Measurements from ENCODE around the gene ACTR8. TPM values are rescaled to one million over a fixed set of nuclear protein-coding genes. Genes with fewer than 3 reads are reported as not detected.

Gene ACTR8
- total and polyA plus RNA-seq, 2 experiments from 2014 or later: 23.0 to 33.0 TPM

DNA sequence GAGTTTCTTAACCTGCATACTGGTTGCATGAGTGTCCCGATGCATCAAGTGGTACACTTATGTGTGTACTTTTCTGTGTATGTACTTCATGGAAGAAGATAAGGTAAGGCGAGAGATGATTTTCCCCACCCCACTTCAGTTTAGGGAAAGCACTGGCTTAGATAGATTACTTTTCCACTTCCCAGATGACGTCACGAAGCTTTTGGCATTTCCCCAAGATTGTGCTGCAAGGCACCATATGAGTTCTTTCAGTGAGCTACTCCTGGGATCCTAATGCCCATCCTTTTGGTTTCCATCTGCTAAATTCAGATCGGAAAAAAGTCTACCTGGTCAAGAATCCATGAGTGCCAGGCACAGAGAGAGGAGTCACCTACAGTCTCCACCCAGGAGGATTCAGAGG, 31.1 kb downstream of the ACTR8 start:
- no peaks in the 10 kb centered on the region for H3K36me3 ChIP-seq (ENCODE audit: low read depth)
- H3K79me2 ChIP-seq (ENCODE audit: insufficient read depth): no peaks in the 10 kb centered on the region
- H3K4me2 ChIP-seq (ENCODE audit: unreplicated experiment): no peak overlapping the region
- in situ Hi-C loops (cut with MboI): no loop called here
- TF ChIP-seq EZH2phosphoT487 (IDR thresholded peaks at IDR 0.05; ENCODE audit: insufficient read depth, low read depth): no peak
- no peak for TF ChIP-seq EZH2 (IDR thresholded peaks at IDR 0.05; ENCODE audit: insufficient read depth, poor library complexity, severe bottlenecking)
- H3K9me2 ChIP-seq (ENCODE audit: insufficient read depth): no peaks in the 10 kb centered on the region
- peak; percentile 34 for DNase-seq
- H3K27ac ChIP-seq: no peak overlapping the region
- H3K9ac ChIP-seq: no peak overlapping the region
- no peaks in the 10 kb centered on the region for H4K20me1 ChIP-seq (ENCODE audit: insufficient read depth)
- no peak overlapping the region for H2AFZ ChIP-seq
- no peaks in the 10 kb centered on the region for H3K4me1 ChIP-seq (ENCODE audit: insufficient read depth)
- no peak overlapping the region for H3K4me3 ChIP-seq
- no peaks in the 10 kb centered on the region for H3K9me3 ChIP-seq (ENCODE audit: low read depth)
- H3K27me3 ChIP-seq (replicated peaks; ENCODE audit: insufficient read depth): peaks cover 17% of the 10 kb centered on the region
- 43 to 50% methylated on average over 5 of the region's 5 CpGs for WGBS, 2 experiments (ENCODE audit: low coverage in 1 of 2, low lambda C conversion rate in 2 of 2, missing lambda C conversion rate in 2 of 2)
- H3F3A ChIP-seq (ENCODE audit: insufficient read depth): no peaks in the 10 kb centered on the region

DNA sequence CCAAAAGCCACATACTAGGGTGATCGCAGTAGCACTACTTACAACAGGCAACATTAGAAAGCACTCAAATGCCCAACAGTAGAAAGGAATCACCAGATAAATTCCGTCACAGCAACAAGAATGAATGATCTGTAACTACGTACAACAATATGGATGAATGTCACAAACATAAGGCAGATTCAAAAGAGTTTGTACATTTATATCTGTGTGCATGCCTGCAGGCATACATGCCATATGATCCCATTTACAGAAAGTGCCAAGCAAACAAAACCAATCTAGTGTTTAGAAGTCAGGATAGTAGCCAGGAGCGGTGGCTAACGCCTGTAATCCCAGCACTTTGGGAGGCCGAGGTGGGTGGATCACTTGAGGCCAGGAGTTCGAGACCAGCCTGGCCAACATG, 32.0 kb downstream of the ACTR8 start:
- Histone ChIP-seq H3K4me3 (no peak overlapping the region), H3K9me2 (ENCODE audit: insufficient read depth) (no peaks in the 10 kb centered on the region), H3K27me3 (replicated peaks; ENCODE audit: insufficient read depth) (peaks cover 22% of the 10 kb centered on the region), H3K9ac (no peak overlapping the region), H3K9me3 (ENCODE audit: low read depth) (no peaks in the 10 kb centered on the region), H3F3A (ENCODE audit: insufficient read depth) (no peaks in the 10 kb centered on the region), H4K20me1 (ENCODE audit: insufficient read depth) (no peaks in the 10 kb centered on the region), H3K4me1 (ENCODE audit: insufficient read depth) (no peaks in the 10 kb centered on the region), H3K79me2 (ENCODE audit: insufficient read depth) (no peaks in the 10 kb centered on the region), H3K4me2 (ENCODE audit: unreplicated experiment) (no peak overlapping the region), H2AFZ (no peak overlapping the region), H3K27ac (no peak overlapping the region), H3K36me3 (ENCODE audit: low read depth) (no peaks in the 10 kb centered on the region)
- no peak for DNase-seq
- WGBS, 2 experiments (ENCODE audit: low coverage in 1 of 2, low lambda C conversion rate in 2 of 2, missing lambda C conversion rate in 2 of 2): 91% methylated on average over 7 of the region's 7 CpGs
- TF ChIP-seq EZH2phosphoT487 (IDR thresholded peaks at IDR 0.05; ENCODE audit: insufficient read depth, low read depth) (no peak), EZH2 (IDR thresholded peaks at IDR 0.05; ENCODE audit: insufficient read depth, poor library complexity, severe bottlenecking) (no peak)
- in situ Hi-C loops (cut with MboI): no loop called here

DNA sequence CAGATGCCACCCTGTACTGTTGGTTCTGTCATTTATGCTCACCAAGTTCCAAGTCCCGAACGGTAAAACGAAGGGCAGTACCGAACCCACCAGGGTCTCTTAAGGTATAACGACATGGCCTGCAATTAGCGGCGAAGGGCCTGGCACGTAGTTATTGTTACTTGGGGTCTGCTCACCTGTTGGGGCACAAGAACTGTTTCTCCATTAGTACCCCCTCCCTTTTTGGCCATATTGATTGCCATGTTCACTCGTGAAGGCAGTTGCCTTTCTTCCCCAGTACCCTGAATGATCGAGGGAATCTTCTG, 35.1 kb downstream of the ACTR8 start:
- Histone ChIP-seq H2AFZ (peak overlapping the region; percentile 61; the same call in 1 of the 2 replicates), H3F3A (ENCODE audit: insufficient read depth) (no peaks in the 10 kb centered on the region), H3K4me3 (peak overlapping the region; percentile 68; the same call in 1 of the 2 replicates), H3K9me2 (ENCODE audit: insufficient read depth) (no peaks in the 10 kb centered on the region), H3K27me3 (replicated peaks; ENCODE audit: insufficient read depth) (peaks cover 22% of the 10 kb centered on the region), H3K9ac (no peak overlapping the region), H4K20me1 (ENCODE audit: insufficient read depth) (no peaks in the 10 kb centered on the region), H3K4me2 (ENCODE audit: unreplicated experiment) (no peak overlapping the region), H3K79me2 (ENCODE audit: insufficient read depth) (no peaks in the 10 kb centered on the region), H3K36me3 (ENCODE audit: low read depth) (no peaks in the 10 kb centered on the region), H3K27ac (no peak overlapping the region), H3K4me1 (ENCODE audit: insufficient read depth) (no peaks in the 10 kb centered on the region), H3K9me3 (ENCODE audit: low read depth) (no peaks in the 10 kb centered on the region)
- peak; percentile 61 for TF ChIP-seq EZH2 (IDR thresholded peaks at IDR 0.05; ENCODE audit: insufficient read depth, poor library complexity, severe bottlenecking)
- TF ChIP-seq EZH2phosphoT487 (IDR thresholded peaks at IDR 0.05; ENCODE audit: insufficient read depth, low read depth): no peak
- 71 to 75% methylated on average over 10 of the region's 10 CpGs for WGBS, 2 experiments (ENCODE audit: low coverage in 1 of 2, low lambda C conversion rate in 2 of 2, missing lambda C conversion rate in 2 of 2)
- in situ Hi-C loops (cut with MboI): no loop called here
- DNase-seq: no peak

DNA sequence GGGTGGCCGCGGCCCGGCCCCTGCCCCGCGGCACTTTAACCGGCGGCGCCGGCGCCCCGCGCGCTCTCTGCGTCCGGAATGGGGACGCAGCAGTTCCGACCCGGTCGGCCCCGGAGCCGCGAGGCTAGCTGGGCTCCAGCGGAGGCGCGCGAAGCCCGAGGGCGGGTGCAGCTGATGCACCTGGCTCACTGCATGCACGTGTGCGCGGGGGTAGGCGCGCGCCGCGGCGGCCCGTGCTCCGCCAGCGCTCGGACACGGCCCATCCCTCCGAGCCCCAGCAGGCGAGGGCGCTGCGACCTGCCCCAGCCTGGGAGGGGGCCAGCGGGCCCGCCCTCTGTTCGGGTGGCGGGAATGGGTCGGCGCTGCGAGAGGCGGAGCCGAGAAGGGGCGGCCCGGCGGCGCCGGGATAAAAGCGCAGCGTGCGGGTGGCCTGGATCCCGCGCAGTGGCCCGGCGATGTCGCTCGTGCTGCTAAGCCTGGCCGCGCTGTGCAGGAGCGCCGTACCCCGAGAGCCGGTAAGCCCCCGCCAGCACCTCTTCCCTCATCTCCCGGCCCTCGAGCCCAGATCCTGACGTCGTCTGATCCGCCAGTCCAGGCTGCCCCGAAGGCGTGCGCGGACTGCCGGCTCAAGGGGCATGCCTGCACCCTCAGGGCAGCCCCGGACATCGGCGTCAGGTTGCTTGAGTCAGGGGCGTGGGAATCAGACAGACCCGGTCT, 35.7 kb downstream of the ACTR8 start, which contains the start of the genes CHDH and IL17RB:
CHDH (minus strand) TSS at position 286 of the 717 bp plus-strand sequence. CDS start 22,411 bp downstream, outside the sequence.
IL17RB (plus strand) TSS at position 435 of the 717 bp plus-strand sequence; CDS start at position 456, 21 bp downstream.
- H3K27me3 ChIP-seq (replicated peaks; ENCODE audit: insufficient read depth): peaks cover 22% of the 10 kb centered on the region
- peak within 1 kb of the TSS; percentile 61 for H2AFZ ChIP-seq
- TF ChIP-seq EZH2 (IDR thresholded peaks at IDR 0.05; ENCODE audit: insufficient read depth, poor library complexity, severe bottlenecking) (no peak), EZH2phosphoT487 (IDR thresholded peaks at IDR 0.05; ENCODE audit: insufficient read depth, low read depth) (no peak)
- H3K27ac ChIP-seq: no peak within 1 kb of the TSS
- in situ Hi-C loops (cut with MboI): no loop called here
- 3 to 5% methylated on average over 59 to 65 of the region's 91 CpGs for WGBS, 2 experiments (ENCODE audit: low coverage in 1 of 2, low lambda C conversion rate in 2 of 2, missing lambda C conversion rate in 2 of 2)
- peak within 1 kb of the TSS; percentile 68 for H3K4me3 ChIP-seq
- no peaks in the 10 kb centered on the region for H3K9me2 ChIP-seq (ENCODE audit: insufficient read depth)
- 0 out of 2 replicates have a peak within 1 kb of the TSS, but pooled peaks have one; percentile 11 for H3K9ac ChIP-seq
- H3K36me3 ChIP-seq (ENCODE audit: low read depth): no peaks in the 10 kb centered on the region
- H3F3A ChIP-seq (ENCODE audit: insufficient read depth): no peaks in the 10 kb centered on the region
- H3K79me2 ChIP-seq (ENCODE audit: insufficient read depth): no peaks in the 10 kb centered on the region
- H3K4me2 ChIP-seq (ENCODE audit: unreplicated experiment): peak within 1 kb of the TSS; percentile 72
- H3K4me1 ChIP-seq (ENCODE audit: insufficient read depth): no peaks in the 10 kb centered on the region
- H4K20me1 ChIP-seq (ENCODE audit: insufficient read depth): no peaks in the 10 kb centered on the region
- no peaks in the 10 kb centered on the region for H3K9me3 ChIP-seq (ENCODE audit: low read depth)
- DNase-seq: peak; percentile 39

All from GM23248 (cell line).